Medulla oblongata (tissue), 1 donor: Measurements from ENCODE around the gene ZNF331.
A peak's percentile ranks its signal among the peaks of the same experiment; 100 is the strongest.

Experiments used
- DNase-seq: peaks from one replicate; pipeline ENCODE4 v3.0.0-alpha.2; 2015; ENCODE audit errors: extremely low spot score

ZNF331 gene

DNA sequence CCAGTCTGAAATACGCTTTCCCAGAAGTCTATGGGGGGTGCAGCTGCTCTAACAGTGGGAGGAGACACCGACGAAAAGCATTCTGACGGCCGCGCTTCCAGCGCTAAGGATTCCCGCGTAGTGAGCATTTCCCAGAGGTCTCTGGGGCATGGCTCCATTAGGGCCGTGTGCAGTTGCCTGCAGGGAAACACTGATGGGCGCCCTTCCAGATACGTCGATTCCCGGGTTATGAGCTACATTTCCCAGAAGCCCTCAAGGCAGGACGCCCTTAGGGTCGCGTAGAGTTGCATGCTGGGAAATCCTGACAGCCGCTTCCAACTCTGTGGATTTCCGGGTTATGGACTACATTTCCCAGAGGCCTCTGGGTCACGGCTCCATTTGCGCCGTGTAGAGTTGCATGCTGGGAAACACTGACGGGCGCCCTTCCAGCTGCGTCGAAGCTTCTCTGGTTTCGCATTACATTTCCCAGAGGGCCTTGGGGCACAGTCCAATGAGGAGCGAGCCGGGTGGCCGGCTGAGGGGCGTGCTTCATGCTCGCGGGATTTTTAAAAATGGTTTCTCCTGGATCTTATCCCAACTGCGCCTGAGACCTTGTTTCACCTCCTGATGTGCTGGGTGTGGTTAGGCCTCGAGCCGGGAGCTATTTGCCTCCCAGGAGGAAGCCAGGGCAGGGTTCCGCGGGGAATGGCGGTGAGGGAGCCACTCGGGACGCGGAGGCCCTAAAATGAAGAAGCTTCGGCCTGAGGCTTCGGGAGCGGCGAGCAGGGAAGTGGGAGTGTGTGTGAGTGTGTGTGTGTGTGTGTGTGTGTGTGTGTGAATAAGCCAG is 17.2 kb upstream of the ZNF331 start:
- DNase-seq = peak; percentile 99

DNA sequence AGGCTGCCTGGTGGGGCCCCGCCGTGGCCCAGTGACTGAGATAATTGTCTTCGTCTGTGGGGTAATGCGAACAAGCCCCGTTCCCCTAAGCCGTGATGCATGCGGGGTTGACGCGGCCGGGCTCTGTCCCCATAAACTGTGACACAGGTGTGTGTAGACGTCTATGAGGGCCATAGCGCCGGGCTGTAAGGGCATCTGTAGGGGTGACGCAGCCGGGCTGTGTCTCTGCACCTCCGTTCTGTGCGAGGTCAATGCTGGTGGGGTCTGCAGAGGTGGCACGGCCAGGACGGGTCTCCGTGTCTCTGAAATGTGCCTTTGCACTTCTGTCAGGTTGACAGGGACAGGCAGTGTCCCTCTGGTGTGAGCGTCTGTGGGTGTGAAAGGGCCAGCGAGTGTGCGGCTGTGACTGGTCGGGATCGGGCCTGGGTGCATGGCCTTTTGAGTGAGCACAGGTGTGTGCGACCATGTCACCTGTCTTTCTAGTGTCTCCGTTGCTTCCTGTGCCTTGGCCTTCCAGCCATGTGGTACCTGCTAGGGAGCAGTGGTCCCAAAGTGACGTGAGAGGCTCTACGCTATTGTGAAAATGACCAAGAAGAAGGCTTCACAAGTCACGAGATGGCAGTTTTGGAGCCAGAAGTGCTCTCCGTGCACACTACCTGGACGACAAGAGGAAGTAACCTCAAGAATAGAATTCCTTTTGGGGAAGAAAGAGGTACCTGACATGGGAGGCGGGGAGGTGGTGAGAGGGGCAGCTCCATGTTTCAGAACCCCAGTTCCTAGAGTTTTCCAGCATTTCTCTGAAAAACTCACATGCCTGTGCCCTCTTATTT is 16.4 kb upstream of the ZNF331 start:
- DNase-seq = no peak

DNA sequence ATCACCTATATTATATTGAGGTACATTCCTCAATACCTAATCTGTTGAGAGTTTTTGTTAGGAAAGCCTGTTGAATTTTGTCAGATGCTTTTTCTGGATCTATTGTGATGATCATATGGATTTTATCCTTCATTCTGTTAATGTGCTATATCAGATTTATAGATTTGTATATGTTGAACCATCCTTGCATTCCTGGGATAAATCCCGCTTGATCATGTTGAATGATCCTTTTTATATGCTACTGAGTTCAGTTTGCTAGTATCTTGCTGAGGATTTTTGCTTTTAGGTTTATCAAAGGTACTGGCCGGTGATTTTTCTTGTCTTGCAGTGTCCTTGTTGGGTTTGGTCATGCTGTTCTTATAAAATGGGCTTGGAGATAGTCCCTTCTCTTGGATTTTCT is 12.0 kb upstream of the ZNF331 start:
- DNase-seq = no peak

DNA sequence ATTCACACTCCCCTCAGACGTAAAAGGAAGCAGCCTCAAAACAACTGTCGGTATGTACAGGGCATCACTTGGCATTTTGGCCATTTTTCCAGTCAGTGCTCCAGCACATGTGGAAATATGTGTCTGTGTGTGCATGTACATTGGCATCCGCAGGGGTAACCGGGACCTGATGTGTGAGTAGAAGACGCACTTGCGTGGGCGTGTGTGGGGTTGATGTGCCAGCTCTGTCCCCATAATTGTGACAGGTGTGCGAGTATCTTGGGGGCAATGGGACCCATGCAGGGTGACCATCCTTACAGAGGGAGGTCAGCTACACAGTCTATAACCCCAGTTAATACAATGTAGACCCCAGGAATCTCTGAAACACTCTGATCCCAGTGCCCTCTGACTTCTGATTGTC is 7.3 kb upstream of the ZNF331 start:
- DNase-seq = no peak

DNA sequence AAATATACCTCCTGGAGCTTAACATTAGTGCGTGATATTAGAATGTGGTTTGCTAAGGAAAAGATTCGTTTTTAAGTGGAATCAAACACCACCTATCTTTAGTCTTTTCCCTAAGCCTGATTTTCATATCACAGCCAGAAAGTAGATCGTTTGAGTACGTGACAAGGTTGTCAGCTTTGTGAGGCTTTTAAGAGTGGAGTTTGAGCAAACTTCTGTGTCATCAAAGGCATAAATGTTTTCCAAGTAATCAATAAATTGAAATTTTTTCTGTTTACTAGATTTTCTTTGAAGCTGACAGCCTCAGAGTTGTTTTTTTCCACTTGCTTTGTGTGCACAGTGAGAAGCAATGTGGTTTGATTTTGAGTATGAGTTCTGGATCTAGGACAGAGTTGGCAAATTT is 6.5 kb upstream of the ZNF331 start:
- DNase-seq = no peak

DNA sequence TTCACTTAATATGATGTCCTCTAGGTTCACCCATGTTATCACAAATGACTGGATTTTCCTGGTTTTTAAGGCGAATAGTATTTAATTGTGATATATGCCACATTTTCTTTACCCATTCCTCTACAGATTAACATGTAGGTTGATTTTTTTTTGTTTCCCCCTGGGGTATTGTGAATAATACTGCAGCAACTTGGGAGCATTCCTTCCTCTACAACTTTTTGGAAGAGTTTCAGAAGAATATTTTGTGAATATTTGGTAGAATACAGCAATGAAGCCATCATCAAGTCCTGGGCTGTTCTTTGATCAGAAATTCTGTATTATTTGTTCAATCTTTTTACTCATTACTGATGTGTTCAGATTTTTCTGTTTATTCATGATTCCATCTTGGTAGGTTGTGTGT is 5.6 kb upstream of the ZNF331 start:
- DNase-seq = no peak

DNA sequence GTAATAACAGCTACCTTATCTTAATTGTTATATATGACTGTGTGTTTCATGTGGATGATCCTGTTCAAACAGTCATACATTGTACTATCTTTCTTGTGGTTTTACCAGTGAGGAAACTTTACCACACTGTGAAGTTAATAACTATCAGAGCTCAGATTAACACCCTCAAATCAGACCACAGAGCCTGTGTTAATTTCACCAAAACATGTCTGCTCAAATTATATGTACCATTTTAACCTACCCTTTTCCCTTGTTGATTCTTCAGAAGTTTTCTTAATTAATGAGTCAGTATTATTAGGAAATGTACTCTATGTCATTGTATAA is 1.8 kb upstream of the ZNF331 start:
- no peak for DNase-seq

DNA sequence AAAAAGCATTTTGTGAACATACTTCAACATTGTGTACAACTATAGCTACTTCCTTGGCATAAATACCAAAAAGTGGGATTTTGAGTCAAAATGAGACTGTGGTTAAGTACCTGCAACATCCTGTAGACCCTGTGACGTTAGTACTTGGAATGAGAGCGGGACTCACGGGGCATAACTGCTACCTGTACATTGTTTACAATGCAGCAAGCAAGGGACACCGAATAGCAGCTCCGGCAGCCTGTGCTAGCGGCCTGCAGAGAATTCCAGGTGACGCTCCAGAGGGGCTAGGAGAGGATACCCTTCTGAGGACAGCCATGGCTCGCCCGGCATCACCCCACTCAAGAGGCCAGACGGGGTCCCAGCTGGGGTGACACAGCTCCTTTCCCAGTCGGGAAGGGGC is 824 bp upstream of the ZNF331 start:
- DNase-seq = no peak

DNA sequence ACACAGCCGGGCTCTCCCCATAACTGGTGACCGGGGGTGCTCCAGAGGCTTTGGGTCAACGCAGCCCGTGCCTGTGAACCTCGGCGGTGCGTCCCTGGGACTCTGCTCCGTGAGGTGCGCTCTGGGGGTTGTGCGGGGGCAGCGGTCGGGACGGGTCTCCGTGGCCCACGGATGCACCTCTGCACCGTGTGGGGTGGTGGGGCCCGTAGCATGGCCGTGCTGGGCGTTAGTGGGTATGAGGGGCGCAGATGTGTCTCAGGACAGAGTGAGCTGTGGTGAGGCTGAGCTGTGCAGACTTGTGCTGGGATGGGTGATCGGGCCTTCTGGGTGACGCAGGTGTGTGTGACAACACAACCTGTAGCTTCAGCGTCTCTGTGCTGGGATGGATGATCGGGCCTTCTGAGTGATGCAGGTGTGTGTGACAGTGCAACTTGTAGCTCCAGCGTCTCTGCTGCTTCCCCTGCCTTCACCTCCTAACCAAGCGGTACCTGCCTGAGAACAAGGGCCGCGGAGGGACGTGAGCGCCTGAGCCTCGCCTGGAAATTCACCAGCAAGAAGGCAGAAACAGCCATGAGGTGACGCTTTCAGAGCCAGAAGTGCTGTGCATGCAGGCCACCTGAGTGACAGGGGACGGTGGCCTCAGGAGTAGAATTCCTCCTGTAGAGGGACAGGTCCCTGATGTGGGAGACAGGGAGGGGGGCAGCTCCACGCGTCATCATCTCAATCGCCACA is 599 bp downstream of the ZNF331 start:
- DNase-seq = no peak

DNA sequence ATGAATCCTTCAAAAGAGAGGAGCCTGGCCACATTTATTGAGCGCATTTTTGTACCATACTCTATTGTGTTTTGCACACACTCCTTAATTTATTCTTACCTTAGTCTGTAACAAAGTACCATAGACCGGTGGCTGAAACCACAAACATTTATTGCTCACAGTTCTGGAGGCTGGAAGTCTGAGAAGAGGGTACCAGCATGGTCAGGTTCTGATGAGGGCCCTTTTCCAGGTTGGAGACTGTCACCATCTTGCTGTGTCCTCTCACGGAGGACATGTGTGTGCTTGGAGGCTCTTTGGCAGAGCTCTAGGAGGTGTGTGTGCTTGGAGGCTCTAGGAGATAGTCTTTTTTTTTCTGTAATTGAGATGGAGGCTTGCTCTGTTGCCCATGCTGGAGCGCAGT is 2.1 kb downstream of the ZNF331 start:
- no peak for DNase-seq

DNA sequence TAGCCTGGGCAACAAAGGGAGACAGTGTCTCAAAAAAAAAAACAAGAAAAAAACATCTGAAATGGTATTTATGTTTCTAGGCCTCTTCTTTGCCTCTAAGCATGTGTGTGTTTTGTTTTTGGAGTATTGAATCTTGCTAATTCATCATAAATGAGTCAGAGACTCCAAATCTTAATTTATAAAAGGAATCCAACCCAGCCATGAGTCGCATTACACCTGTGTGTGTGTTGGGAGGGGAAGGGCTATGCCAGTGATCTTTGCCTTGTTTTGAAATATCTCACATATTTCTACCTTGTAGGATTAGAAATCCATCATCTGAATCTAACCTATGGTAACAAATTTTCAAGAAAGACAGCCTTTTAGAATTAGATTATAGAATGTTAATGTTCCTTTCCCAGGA is 4.0 kb downstream of the ZNF331 start:
- no peak for DNase-seq

DNA sequence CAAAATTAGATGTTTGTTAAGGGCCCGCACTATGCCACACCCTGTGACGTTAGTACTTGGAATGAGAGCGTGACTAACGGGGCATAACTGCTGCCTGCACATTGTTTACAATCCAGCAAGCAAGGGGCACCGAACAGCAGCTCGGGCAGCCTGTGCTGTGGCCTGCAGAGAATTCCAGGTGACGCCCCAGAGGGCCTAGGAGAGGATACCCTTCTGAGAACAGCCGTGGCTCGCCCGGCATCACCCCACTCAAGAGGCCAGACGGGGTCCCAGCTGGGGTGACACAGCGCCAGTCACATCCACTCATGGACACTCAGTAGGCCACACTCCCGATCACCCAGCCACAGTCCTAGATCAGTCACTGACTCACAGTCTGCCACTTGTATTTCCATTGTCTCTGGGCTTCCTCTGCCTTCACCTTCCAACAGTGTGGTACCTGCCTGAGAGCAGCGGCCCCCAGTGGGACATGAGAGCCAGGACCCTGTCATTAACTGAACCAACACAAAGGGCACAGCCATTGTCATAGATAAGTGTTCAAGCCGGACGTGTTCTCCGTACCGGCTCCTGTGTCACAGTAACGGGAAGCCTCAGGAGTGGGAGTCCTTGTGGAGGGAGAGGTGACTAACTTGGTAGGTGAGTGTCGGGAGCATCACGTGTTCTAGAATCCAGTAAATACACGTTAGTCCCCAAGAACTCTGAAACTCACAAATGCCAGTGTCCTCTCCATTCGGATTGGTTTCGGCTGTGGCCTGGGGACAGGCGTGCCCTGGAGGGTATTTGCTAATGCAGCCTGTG is 7.5 kb downstream of the ZNF331 start:
- no peak for DNase-seq

DNA sequence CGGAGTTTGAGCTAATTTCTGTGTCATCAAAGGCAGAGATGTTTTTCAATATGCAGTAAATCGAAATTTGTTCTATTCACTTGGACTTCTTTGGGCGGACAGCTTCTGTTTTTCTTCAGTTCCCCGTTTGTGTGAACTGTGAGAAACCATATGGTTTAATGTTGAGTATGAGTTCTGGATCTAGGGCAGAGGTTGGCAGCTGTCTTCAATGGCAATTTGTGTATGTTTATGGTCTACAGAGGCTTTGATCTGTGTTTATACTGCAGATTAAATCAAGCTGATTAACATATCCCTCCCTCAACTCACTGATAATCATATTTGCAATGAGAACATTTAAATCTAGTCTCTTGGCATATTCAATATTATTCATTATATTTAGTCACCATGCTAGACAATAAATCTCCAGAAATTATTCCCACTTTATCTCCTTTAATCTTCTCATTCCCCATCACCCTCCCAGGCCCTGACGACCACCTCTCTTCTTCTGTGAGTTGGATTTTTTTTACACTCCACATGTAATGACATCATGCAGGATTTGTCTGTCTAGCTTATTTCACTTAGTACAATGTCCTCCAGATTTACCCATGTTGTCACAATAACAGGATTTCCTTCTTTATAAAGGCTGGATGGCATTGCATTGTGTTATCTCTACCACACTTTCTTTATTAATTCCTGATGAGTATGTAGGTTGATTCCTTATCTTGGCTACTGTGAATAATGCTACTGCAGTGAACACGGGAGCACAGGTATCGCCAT is 9.0 kb downstream of the ZNF331 start:
- no peak for DNase-seq

DNA sequence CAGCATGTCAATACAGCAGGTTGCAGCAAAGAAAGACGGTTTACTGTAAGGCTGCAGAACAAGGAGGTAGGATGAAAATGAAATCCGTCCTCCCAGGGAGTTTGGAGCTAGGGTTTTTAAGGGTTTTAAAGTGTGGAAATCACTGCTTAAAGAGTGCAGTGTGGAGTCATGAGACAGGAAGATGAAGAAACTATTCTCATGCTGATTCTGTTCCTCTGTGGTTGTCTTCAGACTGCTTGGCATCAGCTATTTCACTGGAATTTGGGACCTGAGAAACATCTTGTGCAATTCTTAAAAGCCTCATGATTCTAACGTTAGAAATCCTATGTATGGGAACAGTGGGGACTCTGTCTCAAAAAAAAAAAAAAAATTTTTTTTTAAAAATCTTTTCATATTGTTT is 11.4 kb downstream of the ZNF331 start:
- DNase-seq = peak; percentile 69

DNA sequence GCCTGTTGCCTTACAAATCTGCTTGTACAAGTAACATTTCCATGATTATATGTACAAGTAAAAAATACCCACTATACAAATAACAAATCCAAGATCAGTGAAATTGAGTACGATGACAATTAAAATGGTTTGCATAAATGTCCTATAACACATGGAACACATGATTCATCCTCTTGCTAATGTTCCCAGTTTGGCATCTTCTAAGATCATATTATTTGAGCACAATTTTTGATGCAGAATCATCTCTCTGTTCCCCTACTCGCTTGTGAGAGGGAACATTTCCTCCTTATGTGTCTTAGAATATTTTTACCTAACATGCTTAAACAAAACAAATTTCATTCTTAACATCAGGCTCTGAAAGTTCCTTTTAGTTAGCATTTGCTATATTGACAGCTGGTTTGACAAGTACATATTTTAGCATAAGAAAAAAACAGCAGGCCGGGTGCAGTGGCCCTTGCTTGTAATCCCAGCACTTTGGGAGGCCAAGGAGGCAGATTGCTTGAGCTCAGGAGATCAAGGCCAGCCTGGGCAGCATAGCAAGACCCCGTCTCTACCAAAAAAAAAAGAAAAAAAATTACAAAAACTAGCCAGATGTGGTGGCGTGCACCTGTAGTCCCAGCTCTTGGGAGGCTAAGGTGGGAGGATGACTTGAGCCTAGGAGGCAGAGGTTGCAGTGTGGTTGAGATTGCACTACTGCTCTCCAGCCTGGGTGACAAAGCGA is 14.2 kb downstream of the ZNF331 start:
- DNase-seq = no peak

DNA sequence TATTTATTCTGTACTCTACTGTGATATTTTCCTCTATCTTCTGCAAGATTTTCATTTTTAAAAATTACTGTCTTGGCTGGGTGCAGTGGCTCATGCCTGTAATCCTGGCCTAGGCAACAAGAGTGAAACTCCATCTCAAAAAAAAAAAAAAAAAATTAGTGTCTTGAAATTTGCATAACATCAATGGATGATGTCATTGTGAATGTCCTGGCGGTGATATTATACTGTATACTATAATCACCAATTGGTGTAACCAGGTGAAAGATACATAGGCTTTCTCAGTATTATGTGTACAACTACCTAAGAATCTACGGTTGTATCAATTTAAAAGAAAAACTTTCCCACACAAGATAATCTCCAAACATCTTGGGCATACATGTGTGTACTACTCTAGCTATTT is 15.2 kb downstream of the ZNF331 start:
- DNase-seq = no peak

DNA sequence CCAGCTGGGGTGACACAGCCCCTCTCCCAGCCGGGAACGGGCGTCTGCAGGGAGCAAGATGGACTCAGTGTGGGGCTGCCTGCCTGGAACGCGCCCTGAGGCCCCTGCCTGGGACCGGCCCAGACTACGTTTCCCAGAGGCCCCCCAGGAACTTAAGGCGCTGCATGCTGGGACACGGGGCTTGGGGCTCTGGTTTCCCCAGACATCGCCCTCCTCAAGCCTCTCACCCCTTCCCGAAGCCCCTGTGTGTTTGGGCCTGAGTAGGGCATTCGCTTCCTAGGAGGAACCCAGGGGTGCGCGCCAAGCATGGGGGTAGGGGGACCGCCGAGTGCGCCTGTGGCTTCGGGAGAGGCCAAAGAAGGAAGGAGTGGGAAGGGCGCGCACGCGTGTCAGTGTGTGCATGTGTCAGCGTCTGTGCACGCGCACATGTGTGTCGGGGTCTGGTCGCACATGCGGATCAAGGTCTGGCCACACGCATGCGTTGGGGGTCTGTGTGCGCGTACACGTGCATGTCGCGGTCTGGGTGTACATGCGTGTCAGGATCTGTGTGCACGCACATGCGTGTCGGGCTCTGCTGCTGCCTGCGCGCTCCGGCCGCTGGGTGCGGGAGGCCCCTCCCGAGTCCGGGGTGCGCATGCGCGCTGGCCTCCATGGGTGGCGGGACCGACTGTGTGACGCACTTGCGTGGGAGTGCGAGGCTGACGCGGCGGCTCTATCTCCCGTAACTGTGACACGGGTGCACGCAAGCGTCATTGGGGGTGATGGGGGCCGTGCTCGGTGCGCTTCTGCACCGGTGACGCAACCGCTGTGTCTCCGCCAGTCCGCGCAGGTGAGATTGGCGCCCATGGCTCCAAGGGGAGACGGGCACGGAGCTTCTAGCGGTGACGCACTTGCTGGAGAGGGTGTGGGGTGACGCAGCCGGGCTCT is 16.2 kb downstream of the ZNF331 start:
- peak; percentile 85 for DNase-seq

DNA sequence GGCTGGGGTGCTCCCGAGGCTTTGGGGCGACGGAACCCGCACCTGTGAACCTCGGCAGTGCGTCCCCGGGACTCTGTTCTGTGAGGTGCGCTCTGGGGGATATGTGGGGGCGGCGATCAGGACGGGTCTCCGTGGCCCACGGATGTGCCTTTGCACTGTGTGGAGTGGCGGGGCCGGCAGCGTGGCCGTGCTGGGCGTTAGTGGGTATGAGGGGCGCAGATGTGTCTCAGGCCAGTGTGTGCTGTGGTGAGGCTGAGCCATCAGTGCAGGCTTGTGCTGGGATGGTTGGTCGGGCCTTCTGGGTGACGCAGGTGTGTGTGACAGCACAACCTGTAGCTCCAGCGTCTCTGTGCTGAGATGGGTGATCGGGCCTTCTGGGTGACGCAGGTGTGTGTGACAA is 16.9 kb downstream of the ZNF331 start:
- DNase-seq = no peak

DNA sequence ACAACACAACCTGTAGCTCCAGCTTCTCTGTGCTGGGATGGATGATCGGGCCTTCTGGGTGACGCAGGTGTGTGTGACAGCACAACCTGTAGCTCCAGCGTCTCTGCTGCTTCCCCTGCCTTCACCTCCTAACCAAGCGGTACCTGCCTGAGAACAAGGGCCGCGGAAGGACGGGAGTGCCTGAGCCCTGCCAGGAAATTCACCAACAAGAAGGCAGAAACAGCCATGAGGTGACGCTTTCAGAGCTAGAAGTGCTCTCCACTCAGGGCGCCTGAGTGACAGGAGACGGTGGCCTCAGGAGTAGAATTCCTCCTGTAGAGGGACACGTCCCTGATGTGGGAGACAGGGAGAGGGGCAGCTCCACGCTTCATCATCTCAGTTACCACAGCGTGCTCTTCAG is 17.4 kb downstream of the ZNF331 start:
- DNase-seq = no peak
